Stimulated activated CD8-positive, alpha-beta memory T cell treated with anti-CD3 and anti-CD28 coated beads, Interleukin-4, amount 100 ng/mL, for 48 hours (primary cell): ENCODE results near the gene PRKAA1.
A peak's percentile ranks its signal among the peaks of the same experiment; 100 is the strongest.
"Not testable (repeated sequence)": the region's sequence is repeated elsewhere in the genome, so short reads cannot be mapped to it uniquely, and the experiment has no call there.

Experiments used
- DNase-seq: peaks from one replicate; pipeline ENCODE4 v3.0.0-alpha.2; 2020

Gene PRKAA1

DNA sequence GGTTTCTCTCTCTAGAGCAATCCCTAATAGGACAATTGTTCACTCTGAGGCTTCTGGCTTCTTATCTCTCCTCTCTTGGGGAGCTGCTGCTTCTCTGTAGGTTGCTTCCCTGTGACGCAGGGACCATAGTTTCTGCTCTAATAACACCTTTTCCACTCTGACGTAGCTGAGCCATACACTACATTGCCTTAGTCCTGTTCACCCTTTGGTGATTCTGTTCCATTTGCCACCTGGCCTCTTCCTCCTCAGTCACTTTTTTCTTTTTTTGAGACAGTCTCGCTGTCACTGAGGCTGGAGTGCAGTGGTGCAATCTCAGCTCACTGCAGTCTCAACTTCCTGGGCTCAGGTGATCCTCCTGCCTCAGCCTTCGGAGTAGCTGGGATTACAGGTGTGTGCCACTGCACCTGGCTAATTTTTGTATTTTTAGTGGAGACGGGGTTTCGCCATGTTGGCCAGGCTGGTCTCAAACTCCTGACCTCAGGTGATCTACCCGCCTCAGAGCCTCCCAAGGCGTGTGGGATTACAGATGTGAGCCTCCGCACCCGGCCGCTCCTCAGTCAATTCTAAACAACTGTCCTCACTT lies 27.4 kb upstream of the PRKAA1 start:
- DNase-seq = not testable (repeated sequence)

DNA sequence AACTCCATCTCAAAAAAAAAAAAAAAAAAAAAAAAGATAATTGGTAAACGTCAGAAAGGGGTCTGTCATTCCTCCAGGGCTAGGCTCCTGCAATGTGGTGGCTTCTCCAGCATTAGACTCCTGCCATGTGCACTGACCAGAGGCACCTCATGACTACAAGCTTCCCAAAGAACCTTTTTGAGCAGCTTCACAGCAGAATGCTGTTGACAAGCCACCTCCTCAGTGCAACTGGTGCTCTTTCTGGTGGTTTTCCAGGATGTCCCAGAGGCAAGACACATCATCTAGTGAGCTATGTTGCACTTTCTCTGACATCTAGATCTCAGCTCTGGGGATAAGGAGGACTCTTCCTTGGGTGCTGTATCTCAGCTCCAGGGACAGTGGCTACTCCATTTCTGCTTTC lies 25.3 kb upstream of the PRKAA1 start:
- no peak for DNase-seq

DNA sequence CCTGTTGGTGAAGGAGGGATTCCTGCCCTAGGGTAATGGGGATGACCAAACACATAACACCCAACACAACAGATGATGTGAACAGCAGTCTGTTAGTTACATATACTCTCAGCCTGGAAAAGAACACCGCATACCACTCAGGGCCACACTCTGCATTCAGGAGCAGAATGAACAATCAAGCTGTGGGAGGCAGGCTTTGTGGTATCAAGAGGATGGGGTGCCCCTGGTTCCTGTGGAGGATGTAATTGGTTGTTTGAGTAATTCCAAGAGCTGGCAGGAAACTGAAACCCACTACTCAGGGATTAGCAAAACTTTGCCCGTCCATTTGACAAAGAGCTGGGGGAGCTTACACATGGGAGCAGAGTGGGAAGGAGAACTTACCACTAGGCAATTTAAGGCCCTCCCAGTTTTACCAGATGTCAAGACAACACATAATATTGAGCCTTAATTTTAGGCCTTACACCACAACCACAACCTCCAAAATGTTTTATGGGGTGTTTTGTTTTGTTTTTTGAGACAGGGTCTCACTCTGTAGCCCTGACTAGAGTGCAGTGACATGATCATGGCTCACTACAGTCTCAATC lies 15.6 kb upstream of the PRKAA1 start:
- DNase-seq = peak; percentile 59

DNA sequence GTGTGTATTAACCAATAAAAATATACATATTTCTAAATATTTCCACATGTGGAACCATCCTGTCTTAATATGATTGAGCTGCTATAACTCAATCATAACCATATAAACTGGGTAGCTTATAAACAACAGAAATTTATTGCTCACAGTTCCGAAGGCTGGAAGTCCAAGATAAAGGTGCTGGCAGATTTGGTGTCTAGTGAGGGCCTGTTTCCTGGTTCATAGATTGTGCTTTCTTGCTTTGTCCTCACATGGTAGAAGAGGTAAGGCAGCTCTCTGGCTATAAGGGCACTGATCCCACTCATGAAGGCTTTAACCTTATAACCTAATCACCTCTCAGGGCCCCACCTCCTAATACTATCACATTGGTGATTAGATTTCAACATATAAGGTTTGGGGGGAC lies 14.0 kb upstream of the PRKAA1 start:
- DNase-seq = no peak

DNA sequence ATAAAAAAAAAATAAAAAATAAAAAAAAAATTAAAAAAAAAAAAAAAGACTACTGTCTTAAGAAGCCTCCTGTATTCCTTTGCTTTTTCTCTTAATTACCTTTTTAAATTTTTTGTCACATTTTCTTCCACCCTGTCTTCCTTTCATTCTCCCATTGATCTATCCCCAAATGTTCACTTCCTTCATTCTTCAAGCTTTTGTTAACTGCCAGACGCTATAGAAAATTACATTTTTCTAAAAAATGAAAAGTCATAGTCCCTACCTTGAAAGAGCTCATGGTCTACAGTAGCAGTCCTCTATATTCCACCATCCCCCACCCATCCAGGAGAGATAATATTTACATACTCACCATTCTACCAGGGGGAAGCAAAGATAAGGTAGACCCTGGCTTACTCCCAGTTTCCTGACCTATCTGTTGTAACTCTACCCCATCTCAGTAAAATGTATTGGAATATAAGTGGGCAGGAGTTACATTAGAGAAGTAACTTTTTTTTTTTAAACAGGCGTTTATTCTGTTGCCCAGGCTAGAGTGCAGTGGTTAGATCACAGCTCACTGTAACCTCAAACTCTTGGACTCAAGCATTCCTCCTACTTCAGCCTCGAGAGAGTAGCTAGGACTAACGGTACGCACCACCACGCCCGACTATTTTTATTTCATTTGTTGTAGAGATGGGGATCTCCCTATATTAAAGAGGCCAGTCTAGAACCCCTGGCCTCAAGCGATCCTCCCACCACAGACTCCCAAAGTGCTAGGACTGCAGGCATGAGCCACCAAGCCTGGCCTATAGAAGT lies 3.8 kb upstream of the PRKAA1 start:
- DNase-seq = no peak

DNA sequence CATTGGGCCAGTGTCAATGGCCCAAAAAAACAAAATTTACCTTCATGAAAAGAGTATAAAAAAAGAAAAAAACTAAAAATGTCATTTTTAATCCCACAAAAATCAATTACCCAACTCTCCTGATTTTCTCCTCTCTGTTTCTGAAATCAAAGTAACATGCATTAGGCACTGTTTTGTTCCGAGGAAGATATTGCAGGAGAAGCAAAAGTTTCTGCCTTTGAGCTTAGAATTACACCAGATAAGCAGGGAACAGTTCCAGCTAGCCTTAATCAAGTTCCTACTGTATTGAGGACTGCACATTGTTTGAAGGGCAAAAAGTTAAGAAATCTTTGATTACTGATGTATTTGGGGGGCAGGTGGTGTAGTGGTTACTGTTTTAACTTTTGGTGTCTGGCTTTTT lies 1.1 kb upstream of the PRKAA1 start:
- no peak for DNase-seq

DNA sequence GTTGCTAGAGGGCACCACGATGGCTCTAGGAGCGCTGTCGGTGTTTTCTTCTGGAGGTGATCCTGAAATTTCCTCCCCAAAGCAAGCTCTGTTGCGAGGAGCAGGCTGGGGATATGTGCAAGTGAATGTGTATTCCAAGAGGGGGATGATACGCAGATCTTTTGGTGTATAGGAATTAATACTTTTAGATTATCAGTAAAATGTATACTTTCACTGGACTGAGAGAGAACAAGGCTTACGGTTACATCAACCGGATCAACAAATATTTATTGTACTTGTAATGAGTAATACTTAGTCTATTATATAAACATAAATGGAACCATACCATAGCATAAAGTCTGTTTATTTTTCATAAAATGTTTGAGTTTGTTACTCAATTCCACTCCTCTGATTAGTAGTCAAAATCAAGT lies 632 bp upstream of the PRKAA1 start:
- no peak for DNase-seq

DNA sequence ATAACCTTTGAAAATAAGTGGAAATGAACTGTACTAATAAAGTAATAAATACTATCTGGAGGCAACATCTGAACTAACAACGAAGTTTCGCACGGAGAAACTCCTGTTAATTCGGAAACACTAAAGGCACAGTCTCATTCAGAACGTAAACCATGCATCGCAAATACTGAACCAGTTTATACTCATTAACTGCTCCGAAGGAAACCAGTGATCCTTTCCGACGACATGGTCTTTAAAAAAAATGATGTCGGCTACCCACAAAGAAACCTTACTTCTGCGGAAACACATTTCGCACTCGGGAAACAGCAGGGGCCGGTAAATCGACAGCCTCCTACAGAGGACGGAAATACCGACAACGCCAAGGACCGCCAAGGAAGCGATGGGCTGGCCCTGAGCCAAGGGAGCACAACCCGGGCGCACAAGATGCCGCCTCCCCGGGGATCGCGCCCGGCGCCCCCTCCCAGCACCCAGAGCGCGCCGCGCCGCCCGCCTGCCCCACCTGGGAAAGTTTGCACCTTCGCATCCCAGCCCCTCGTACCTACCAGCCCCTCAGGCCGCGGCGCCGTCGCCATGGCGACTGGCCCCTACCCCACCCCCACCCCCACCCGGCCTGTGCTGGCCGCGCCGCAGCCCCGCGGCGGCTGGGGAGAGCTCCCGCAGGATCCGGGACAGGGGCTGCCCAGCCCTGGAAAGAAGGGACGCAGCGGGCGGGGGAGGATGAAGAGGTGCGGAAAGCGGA lies 732 bp downstream of the PRKAA1 start:
- DNase-seq = peak; percentile 83

DNA sequence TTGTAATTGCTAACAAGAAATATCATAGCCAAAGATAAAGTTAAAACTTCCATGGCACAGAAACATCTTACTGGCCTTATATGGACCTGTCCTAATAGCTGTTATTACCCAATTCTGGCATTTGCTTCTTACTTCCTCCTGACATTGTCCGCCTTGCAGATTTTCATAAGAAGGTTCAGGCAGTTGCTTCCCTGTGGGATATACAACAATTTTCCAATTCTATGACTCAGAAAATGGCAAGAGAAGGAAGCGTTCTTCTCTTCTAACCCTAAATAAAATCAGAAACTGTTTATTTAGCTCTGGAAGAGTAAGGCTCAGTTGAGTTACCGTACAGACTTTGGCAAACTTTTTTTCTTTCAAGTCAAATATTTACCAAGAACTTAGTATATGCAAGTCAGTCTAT lies 1.7 kb downstream of the PRKAA1 start:
- DNase-seq = no peak

DNA sequence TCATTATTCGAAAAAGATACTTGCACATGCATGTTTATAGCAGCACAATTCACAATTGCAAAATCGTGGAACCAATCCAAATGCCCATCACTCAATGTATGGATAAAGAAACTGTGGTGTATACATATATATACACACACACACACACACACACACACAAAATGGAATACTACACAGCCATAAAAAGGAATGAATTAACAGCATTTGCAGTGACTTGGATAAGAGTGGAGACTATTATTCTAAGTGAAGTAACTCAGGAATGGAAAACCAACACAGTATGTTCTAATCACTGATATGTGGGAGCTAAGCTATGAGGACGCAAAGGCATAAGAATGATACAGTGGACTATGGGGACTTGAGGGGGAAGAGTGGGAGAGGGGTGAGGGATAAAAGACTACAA lies 3.3 kb downstream of the PRKAA1 start:
- DNase-seq = not testable (repeated sequence)

DNA sequence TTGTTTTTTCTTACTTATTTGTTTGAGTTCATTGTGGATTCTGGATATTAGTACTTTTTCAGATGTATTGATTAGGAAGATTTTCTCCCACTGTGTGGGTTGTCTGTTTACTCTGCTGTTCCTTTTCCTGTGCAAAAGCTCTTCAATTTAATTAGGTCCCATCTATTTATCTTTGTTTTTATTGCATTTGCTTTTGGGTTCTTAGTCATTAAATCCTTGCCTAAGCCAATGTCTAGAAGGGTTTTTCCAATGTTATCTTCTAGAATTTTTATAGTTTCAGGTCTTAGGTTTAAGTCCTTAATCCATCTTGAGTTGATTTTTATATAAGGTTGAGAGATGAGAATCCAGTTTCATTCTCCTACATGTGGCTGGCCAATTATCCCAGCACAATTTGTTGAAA lies 3.8 kb downstream of the PRKAA1 start:
- DNase-seq = not testable (repeated sequence)

DNA sequence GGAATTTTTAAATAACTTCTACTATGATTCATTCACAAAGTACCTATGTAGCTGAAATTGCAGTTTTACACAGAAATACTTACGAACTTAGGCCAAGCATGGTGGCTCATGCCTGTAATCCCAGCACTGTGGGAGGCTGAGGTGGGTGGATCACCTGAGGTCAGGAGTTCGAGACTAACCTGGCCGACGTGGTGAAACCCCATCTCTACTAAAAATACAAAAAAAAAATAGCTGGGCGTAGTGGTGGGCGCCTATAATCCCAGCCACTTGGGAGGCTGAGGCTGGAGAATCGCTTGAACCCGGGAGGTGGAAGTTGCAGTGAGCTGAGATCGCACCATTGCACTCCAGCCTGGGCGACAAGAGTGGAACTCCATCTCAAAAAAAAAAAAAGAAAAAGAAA lies 5.5 kb downstream of the PRKAA1 start:
- not testable (repeated sequence) for DNase-seq

DNA sequence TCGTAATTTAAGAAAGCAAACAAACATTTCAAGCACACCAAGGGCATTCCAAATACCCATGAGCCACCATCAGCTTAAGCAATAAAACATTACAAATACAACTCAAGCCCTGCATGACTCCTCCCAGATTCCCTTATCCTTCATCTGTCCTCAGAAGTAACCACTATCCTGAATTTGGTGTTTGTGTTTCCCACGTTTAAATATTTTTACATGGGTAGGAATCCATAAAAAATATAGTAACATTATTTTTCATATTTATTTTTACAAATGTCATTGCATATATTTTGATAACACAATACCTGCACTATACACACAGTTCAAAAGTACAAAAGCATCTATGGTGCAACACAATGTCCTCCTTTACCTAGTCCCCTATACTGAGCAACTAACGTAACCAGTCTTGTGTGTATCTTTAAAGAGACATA lies 6.4 kb downstream of the PRKAA1 start:
- no peak for DNase-seq

DNA sequence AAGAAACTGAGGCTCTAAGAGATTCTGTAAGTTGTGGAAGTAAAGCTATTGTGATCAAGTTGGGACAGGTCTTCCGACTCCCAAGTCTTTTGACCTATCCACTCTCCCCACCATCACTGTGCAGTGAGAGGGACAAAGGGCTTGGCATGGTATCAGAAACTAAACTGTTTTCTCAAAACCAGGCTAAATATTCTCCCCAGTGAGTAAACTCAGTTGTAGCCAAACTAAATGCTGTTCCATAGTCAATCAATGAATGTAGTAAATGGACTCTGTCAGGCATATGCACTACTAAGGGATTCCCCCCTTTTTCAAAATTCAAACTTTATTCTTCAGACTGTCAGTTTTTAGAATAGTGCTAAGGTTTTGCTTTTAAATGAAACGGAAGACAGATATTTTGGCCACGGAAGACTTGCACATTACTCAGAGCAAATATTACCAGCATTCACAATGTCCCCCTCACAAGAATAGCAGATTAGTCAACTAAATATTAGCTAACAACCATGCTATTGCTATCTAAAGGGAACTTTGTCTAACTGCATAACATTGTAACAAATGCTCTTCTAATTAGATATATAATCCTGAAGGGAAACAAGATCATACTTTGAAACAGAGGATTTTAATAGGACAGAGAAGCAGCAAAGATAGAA lies 7.1 kb downstream of the PRKAA1 start:
- DNase-seq = no peak

DNA sequence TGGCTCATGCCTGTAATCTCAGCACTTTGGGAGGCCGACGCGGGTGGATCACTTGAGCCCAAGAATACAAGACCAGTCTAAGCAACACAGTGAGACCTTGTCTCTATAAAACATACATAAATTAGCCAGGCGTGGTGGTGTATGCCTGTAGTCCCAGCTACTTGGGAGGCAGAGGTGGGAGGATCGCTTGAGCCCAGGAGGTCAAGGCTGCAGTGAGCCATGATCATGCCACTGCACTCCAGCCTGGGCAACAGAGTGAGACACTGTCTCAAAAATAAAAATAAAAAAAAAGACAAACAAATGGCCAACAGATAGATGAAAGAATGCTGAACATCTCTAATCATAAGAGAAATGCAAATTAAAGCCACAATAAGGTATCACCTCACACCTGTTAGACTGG lies 9.2 kb downstream of the PRKAA1 start:
- DNase-seq = not testable (repeated sequence)

DNA sequence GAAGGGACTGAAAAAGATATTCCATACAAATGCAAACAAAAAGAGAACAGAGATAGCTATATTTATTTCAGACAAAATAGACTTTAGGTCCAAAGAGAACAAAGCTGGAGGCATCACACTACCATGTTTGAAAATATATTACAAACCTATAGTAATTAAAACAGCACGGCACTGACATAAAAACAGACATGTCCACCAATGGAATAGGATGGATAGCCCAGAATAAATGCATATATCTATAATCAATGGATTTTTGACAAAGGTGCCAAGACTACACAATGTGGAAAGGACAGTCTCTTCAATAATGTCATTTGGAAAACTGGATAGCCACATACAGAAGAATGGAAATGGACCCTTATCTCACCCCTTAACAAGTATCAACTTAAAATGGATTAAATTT lies 10.2 kb downstream of the PRKAA1 start:
- no peak for DNase-seq

DNA sequence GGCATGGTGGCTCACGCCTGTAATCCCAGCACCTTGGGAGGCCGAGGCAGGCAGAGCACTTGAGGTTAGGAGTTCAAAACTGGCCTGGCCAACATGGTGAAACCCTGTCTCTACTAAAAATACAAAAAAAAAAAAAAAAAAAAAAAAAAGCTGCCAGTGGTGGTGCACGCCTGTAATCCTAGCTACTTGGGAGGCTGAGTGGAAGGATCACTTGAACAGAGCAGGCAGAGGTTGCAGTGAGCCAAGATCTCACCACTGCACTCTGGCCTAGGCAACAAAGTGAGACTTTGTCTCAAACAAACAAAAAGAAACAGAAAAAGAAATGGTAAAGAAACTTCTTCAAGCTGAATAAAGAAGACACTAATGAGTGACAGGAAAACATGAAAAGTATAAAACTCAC lies 11.5 kb downstream of the PRKAA1 start:
- not testable (repeated sequence) for DNase-seq

DNA sequence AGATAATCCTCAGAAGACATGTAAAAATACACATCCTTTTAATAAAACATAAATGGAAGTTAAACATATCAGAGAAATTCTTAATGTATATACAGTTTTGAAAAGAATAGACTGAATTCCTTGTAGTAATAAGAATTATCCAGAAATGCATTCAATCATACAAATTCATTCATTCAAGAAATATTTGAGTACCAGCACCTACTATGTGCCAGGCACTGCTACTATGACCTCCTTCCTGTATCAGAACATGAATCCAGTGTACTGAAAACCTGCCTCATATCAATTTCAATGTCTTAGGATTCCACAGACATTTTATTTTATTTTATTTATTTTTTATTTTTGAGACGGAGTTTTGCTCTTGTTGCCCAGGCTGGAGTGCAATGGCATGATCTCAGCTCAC lies 13.3 kb downstream of the PRKAA1 start:
- DNase-seq = no peak

DNA sequence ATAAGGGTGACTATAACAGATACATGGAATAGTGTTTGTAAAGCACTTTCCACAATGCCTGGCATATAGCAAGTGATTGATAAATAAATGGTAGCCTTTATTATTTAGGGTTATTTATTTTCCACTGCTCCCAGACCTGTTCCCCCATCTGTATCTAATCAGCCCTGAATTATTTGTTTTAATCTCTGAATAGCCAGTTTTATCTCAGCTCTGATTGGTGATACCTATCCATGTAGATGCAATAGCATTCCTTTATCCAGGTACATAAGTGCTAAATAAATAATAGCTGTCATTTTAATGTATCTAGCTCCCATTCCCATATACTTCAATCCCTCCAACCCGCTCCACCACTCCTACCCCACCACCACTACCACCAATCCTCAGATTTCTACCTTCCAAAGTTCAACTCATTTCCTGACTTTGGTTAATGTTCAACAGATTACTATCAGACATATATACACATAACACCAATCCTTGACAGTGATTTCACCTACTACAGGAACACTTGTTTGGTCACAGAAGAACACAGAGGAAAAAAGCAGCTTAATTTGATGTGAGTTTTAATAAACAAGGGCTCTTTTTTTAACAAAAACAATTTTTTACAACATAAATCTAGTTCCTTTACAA lies 14.0 kb downstream of the PRKAA1 start:
- DNase-seq = no peak

DNA sequence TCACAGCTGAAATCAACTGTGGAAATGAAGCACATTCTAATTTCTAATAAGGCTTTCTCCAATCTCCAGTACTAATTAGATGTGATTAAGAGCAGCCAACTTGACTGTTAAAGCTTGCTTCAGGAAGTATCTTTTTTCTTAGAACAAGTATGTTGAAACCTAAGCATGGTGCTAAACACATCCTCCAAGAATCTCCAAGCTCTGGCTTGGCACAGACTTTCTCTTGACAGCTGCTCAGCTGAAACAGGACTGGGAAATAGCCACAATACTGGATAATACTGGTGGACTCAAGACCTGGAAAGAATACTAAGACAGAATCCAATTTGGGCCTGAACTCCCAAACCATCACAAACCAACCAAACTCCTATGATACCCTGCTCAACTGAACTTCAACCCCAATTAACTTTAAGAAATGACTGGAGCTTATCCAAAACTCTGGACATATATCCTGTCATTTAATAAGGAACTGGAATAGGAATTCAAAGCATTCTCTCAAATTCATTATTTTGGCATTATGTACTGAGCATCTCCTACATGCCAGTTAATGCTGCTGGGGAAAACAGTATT lies 16.2 kb downstream of the PRKAA1 start:
- DNase-seq = no peak

DNA sequence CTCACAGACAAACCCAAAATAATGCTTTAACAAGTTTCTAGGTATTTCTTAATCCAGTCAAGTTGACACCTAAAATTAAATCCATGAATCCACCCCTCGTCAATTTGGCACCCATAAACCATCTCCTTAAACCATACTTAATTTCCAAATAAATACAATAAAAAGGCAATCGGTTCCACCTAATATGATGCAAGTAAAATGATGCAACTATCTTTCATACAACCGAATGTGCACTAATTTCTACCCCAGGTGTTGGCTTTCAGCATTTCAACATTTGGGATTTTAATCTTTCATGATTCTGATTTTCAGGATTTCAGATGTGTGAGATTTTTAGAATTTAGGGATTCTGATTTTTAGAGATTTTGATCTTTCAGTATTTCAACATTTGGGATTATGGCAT lies 17.3 kb downstream of the PRKAA1 start:
- no peak for DNase-seq

DNA sequence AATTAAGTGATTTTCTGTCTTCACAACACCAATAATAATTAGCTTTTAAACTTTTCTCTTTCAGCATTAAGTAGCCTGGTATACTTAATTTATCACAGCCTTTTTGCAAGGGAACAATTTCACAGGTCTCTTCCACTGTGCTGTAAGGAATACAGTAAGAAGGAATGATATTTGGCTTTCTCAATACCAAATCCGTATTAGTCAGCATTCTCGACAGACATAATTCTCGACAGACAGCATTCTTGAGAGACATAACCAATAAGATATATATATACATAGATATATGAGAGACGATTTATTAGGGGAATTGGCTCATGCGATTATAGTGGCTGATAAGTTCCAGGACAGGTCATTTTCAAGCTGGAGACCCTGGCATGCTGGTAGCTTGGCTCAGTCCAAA lies 18.0 kb downstream of the PRKAA1 start:
- DNase-seq = no peak
